Measurements from ENCODE around the gene CEP112.

Gene CEP112

GRCh38 chr17:65593092-65593854, 598.7 kb downstream of the CEP112 start:
- no peak for DNase-seq (ENCODE audit: low read depth)

DNA sequence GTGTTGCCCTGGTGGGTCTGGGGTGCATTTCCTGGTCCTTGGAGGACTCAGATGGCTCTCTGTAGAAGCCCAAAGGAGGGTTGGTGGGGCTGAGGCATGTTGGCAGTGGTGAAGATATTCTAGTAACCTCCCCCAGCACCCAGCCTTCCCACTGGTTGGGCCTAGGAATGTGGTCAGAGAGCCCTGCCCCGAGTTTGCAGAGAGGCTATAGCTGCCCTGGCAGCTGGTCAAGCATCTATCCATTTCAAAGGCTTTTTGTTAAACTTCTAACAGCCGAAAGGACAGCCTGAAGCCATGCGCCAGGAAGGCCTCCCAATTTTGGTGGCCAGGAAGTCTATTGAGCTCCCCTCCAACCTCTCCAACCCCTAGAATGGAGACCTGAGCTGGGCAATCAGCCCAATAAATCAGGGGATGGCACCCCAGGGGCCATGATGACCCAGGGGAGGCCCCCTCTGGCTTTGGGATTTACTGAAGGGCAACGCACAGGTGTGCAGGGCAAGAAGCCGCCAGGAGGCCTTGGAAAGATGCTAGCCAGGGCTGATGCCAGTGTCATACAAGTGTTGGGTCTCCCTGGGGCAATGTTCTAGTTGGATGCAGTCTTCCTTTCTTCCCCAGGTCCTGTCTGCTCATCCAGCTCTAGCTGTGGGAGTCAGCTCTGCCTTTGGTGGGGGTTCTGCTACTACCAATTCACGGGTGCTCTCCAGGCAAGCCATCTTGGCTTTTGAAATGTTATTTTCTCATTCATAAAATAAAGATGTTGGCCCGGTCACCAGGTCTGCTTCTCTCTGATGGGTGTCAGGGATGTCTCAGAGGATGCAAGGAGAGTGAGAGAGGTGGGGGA, 599.6 kb downstream of the CEP112 start:
- DNase-seq (ENCODE audit: low read depth), result no peak

- DNase-seq (ENCODE audit: low read depth), result no peak
Measured at GRCh38 chr17:65589321-65589720, 602.6 kb downstream of the CEP112 start.

DNA sequence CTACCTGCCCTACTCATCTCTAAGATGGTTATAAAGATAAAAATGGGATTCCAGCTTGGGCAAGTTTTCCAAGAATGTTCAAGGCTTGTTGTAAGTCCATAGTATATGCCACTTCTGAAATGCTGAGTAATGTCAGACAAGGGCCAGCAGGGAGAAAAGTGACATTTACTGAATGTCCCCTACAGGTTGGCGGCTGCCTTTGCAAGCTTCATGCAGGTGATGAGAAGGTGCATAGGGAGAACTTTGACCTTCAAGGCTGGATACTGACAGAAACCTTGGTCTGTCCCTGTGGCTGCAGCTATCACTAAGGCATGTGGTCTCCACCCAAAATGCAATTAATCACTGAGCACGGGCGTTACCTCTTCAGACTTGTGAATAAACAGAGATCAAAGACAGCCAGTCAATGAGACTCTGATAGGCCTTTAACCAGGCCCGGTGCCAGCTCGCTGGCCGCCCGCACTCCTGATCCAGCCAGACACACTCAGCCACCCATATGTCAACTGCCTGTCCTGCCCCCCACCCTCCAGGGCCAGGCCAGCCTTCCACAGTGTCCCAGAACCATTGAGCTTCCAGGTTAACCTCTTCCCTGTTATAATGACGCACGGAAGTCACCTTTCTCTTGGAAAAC, 603.6 kb downstream of the CEP112 start:
- no peak for DNase-seq (ENCODE audit: low read depth)

GRCh38 chr17:65587534-65588180, 604.3 kb downstream of the CEP112 start:
- DNase-seq (ENCODE audit: low read depth), result no peak

DNA sequence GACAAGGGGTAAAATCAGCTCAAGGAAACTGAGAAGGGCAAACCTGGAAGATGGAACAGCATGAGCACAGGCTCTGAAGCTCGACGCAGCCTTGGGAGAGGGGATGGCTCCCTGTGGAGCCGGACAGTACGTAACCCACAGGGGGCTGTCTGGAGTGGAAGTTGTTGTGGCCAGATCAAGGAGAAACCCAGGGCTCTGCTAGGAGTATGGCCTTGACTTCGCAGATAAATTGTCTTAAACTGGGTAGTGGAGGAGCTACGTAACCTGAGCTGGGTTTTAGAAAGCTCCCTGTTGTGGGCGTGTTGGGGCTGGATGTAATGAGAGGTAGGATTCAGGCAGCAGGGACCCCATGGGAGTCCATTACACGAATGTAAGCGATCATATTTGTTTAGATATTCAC, 605.0 kb downstream of the CEP112 start:
- no peak for DNase-seq (ENCODE audit: low read depth)

Measured in ELR (cell line).